ENCODE results near the gene TEAD4.

DNA sequence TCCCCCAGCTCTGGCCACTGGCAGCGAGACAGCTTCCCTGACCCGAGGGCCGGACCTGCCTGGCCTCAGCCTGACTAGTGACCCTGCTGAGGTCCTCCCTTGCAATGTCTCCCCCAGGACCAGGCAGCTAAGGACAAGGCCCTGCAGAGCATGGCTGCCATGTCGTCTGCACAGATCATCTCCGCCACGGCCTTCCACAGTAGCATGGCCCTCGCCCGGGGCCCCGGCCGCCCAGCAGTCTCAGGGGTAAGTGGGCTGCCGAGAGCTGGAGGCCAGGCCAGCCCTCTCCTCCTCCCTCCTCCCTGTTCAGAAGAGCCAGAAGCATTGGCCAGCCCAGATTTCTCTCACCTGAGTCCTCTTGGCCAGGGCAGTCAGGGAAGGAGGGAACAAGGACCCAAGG is 58.1 kb downstream of the TEAD4 start:
- TF ChIP-seq CTCF (IDR thresholded peaks at IDR 0.05) (no peak), POLR2A (IDR thresholded peaks at IDR 0.05) (no peak)
